Trophoblast cell (in vitro differentiated cells and primary cell): Measurements from ENCODE around the gene LENG8.
A peak's percentile ranks its signal among the peaks of the same experiment; 100 is the strongest.
"Not testable (repeated sequence)": the region's sequence is repeated elsewhere in the genome, so short reads cannot be mapped to it uniquely, and the experiment has no call there.

Source experiments
- DNase-seq, 2 donors: peaks; one replicate each; pipeline ENCODE4 v3.0.0-alpha.2; 2016
- H2AFZ ChIP-seq: 2 replicates; pipeline ENCODE4 v1.6.1; 2013; ENCODE audit warnings: low read length, moderate library complexity, mild to moderate bottlenecking; ENCODE audit not compliant: insufficient read depth, poor library complexity
- H2AK5ac ChIP-seq: 2 replicates; pipeline ENCODE4 v1.6.1; 2013; ENCODE audit warnings: mild to moderate bottlenecking, low read length
- H2BK120ac ChIP-seq: 2 replicates; pipeline ENCODE4 v1.6.1; 2013; ENCODE audit warnings: low read length, mild to moderate bottlenecking, moderate library complexity; ENCODE audit not compliant: insufficient read depth, poor library complexity
- H2BK12ac ChIP-seq: 2 replicates; pipeline ENCODE4 v1.6.1; 2013; ENCODE audit warnings: mild to moderate bottlenecking, low read length, moderate library complexity
- H2BK5ac ChIP-seq: 2 replicates; pipeline ENCODE4 v1.6.1; 2013; ENCODE audit warnings: low read length, low read depth, moderate library complexity, mild to moderate bottlenecking; ENCODE audit not compliant: poor library complexity
- H3K14ac ChIP-seq: 2 replicates; pipeline ENCODE4 v1.6.1; 2013; ENCODE audit warnings: mild to moderate bottlenecking, low read length
- H3K18ac ChIP-seq: 2 replicates; pipeline ENCODE4 v1.6.1; 2013; ENCODE audit warnings: mild to moderate bottlenecking, low read length
- H3K23ac ChIP-seq: 2 replicates; pipeline ENCODE4 v1.6.1; 2013; ENCODE audit warnings: low read length
- H3K27ac ChIP-seq: 2 replicates; pipeline ENCODE4 v1.5.1; 2013; ENCODE audit warnings: low read depth, mild to moderate bottlenecking, inconsistent platforms, low read length, moderate library complexity
- H3K27me3 ChIP-seq: 2 replicates; pipeline ENCODE4 v1.6.1; 2013; ENCODE audit warnings: inconsistent platforms, mild to moderate bottlenecking, low read length, moderate library complexity; ENCODE audit not compliant: insufficient read depth
- H3K36me3 ChIP-seq, 2 experiments: 1 replicate in 1 of 2; 2 replicates in 1 of 2; pipeline ENCODE4 v1.6.1; 2013; ENCODE audit warnings: low read length in 2 of 2, mild to moderate bottlenecking in 2 of 2, moderate library complexity in 1 of 2; ENCODE audit not compliant: insufficient read depth in 2 of 2, control insufficient read depth in 1 of 2
- H3K4ac ChIP-seq: 2 replicates; pipeline ENCODE4 v1.6.1; 2013; ENCODE audit warnings: low read depth, mild to moderate bottlenecking, low read length, moderate library complexity
- H3K4me1 ChIP-seq, 2 experiments: 1 replicate in 1 of 2; 2 replicates in 1 of 2; pipeline ENCODE4 v1.6.1; 2013; ENCODE audit warnings: low read length in 2 of 2, mild to moderate bottlenecking in 2 of 2, moderate library complexity in 1 of 2; ENCODE audit not compliant: insufficient read depth in 2 of 2, control insufficient read depth in 1 of 2
- H3K4me2 ChIP-seq: 2 replicates; pipeline ENCODE4 v1.6.1; 2013; ENCODE audit warnings: inconsistent platforms, mild to moderate bottlenecking, low read length, moderate library complexity
- H3K4me3 ChIP-seq: 2 replicates; pipeline ENCODE4 v1.5.1; 2013; ENCODE audit warnings: mild to moderate bottlenecking, low read depth, low read length, inconsistent platforms
- H3K79me1 ChIP-seq: one replicate; pipeline ENCODE4 v1.6.1; 2013; ENCODE audit warnings: low read length
- H3K79me2 ChIP-seq: 2 replicates; pipeline ENCODE4 v1.6.1; 2013; ENCODE audit warnings: low read length, mild to moderate bottlenecking; ENCODE audit not compliant: control insufficient read depth, insufficient read depth, poor library complexity
- H3K9ac ChIP-seq: 2 replicates; pipeline ENCODE4 v1.6.1; 2013; ENCODE audit warnings: mild to moderate bottlenecking, low read length
- H3K9me3 ChIP-seq: 2 replicates; pipeline ENCODE4 v1.6.1; 2013; ENCODE audit warnings: low read depth, mild to moderate bottlenecking, control low read depth, inconsistent platforms, low read length; ENCODE audit not compliant: insufficient read depth
- H4K12ac ChIP-seq: 2 replicates; pipeline ENCODE4 v1.6.1; 2013; ENCODE audit warnings: low read depth, mild to moderate bottlenecking, low read length, moderate library complexity
- H4K8ac ChIP-seq: 2 replicates; pipeline ENCODE4 v1.6.1; 2013; ENCODE audit warnings: low read depth, mild to moderate bottlenecking, low read length, moderate library complexity
- H4K91ac ChIP-seq: one replicate; pipeline ENCODE4 v1.6.1; 2013; ENCODE audit warnings: low read depth, mild to moderate bottlenecking, low read length, moderate library complexity
- WGBS: extraction: QIAGEN DNeasy Blood & Tissue Kit; methylation state at CpG from one replicate; pipeline ENCODE4 v1.1.7; 2013; ENCODE audit warnings: missing lambda C conversion rate; ENCODE audit not compliant: insufficient read length, insufficient coverage; ENCODE audit errors: extremely low coverage; 5-methylcytosine and 5-hydroxymethylcytosine counted together

The LENG8 gene

DNA sequence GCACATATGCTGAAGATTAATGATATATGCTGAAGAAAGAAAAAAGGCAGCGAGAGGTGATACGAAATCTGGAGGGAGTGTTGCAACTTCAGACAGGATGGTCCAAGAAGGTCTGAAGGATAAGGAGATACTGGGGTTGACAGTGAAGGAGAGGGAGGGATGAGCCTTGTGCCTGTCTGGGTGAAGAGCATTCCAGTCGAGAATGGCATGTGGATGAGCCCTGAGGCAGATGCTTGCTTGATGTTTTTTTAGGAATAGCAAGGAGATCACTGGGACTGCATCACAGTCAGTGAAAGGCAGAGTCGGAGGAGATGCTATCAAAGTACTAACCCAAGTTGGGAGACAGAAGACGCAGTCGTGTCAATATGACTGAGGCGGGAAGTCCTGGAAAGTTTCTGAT lies 40.3 kb downstream of the LENG8 start:
- Histone ChIP-seq H3K9ac (no peak overlapping the region), H2AK5ac (no peak overlapping the region), H3K79me2 (no peaks in the 10 kb centered on the region), H3K18ac (no peak overlapping the region), H3K23ac (no peak overlapping the region), H3K27me3 (no peaks in the 10 kb centered on the region), H3K79me1 (no peaks in the 10 kb centered on the region), H3K4me1 (no peaks in the 10 kb centered on the region), H3K27ac (no peak overlapping the region), H3K4ac (no peak overlapping the region), H3K9me3 (peaks cover 26% of the 10 kb centered on the region), H4K91ac (no peak overlapping the region), H3K4me2 (no peak overlapping the region), H2AFZ (no peak overlapping the region), H3K14ac (no peak overlapping the region), H2BK12ac (no peak overlapping the region), H4K12ac (no peak overlapping the region), H2BK5ac (no peak overlapping the region), H3K4me3 (no peak overlapping the region), H3K36me3 (no peaks in the 10 kb centered on the region), H4K8ac (no peak overlapping the region), H2BK120ac (no peak overlapping the region)
- peak; percentile 95 to 98 for DNase-seq
- WGBS = no CpG with 5 or more reads among the region's 7 CpGs

DNA sequence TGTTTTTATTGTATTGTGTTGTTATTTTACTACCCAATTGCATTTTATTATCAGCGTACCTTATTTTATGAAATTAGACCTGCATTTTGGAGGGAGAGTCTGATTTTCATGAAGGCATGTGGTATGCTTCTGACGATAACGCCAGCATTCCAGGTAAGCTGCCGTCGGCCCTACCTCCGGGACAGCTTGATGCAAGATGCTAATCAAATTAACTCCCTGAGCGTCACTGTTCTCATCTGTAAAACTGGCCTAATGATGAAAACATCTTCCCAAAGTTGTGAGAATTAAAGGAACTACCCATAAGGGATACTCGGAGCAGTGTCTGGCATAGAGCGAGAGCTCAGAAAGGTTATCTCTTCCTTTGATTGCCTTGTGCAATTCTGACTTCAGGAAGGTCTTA lies 40.8 kb downstream of the LENG8 start:
- H2BK120ac ChIP-seq = no peak overlapping the region
- no peaks in the 10 kb centered on the region for H3K4me1 ChIP-seq
- peak; percentile 86 to 90 for DNase-seq
- H2BK12ac ChIP-seq = no peak overlapping the region
- no peak overlapping the region for H3K23ac ChIP-seq
- H3K27ac ChIP-seq = no peak overlapping the region
- H3K79me2 ChIP-seq = no peaks in the 10 kb centered on the region
- H3K18ac ChIP-seq = no peak overlapping the region
- H4K91ac ChIP-seq = no peak overlapping the region
- no peak overlapping the region for H2BK5ac ChIP-seq
- no peak overlapping the region for H3K4ac ChIP-seq
- WGBS = no CpG with 5 or more reads among the region's 9 CpGs
- H3K9me3 ChIP-seq = peaks cover 25% of the 10 kb centered on the region
- no peaks in the 10 kb centered on the region for H3K36me3 ChIP-seq
- no peak overlapping the region for H4K8ac ChIP-seq
- no peak overlapping the region for H3K4me2 ChIP-seq
- no peaks in the 10 kb centered on the region for H3K27me3 ChIP-seq
- H3K4me3 ChIP-seq = no peak overlapping the region
- H2AK5ac ChIP-seq = no peak overlapping the region
- no peak overlapping the region for H4K12ac ChIP-seq
- no peak overlapping the region for H3K14ac ChIP-seq
- H2AFZ ChIP-seq = no peak overlapping the region
- H3K79me1 ChIP-seq = no peaks in the 10 kb centered on the region
- no peak overlapping the region for H3K9ac ChIP-seq

DNA sequence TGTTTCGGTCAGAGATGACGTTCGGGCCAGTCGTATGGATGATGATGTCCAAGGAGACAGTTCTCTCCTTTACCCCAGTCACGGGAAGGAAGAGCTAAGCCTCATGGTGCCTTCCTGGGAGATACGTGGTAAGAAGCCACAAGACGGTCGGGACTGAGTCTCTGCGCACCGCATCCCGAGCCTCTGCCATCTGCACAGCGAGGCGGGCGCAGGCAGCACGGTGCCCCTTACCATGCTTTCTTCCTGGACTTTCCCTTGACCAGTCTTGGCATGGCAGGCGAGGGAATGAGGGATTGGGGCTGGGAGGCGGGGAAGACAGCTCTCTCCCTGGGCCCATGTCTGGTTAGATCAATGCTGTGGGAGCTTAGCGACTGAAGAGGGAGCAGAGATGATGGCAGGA lies 43.6 kb downstream of the LENG8 start:
- no peak for DNase-seq
- H2BK120ac ChIP-seq = no peak overlapping the region
- no peak overlapping the region for H4K91ac ChIP-seq

DNA sequence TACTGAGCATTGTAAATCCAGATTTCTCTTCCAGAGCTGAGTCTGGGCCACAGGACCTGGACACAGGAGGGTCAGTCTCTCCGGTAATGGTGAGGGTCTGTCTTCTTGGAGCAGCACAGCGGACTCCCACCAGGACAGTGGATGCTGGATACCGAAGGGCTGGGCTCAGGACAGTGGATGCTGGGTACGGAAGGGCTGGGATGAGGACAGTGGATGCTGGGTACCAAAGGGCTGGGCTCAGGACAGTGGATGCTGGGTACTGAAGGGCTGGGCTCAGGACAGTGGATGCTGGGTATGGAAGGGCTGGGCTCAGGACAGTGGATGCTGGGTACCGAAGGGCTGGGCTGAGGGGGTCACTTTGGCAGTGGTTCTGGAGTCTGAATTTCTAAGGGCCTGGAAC lies 44.1 kb downstream of the LENG8 start:
- H3K4me2 ChIP-seq, H3K4me1 ChIP-seq, H4K8ac ChIP-seq, DNase-seq, H3K4ac ChIP-seq, H3K27me3 ChIP-seq, H2BK120ac ChIP-seq, H3K14ac ChIP-seq, H4K91ac ChIP-seq, H2BK5ac ChIP-seq, H3K4me3 ChIP-seq, H3K27ac ChIP-seq, H2BK12ac ChIP-seq, H3K9ac ChIP-seq, H3K36me3 ChIP-seq, H4K12ac ChIP-seq, H3K18ac ChIP-seq, H3K23ac ChIP-seq, H2AK5ac ChIP-seq, H3K79me2 ChIP-seq, H3K79me1 ChIP-seq, H2AFZ ChIP-seq: not testable (repeated sequence)
- peaks cover 22% of the 10 kb centered on the region for H3K9me3 ChIP-seq
- WGBS = no CpG with 5 or more reads among the region's 5 CpGs

More for the DNA sequence above, 43.6 kb downstream of the LENG8 start:
- H4K12ac ChIP-seq = no peak overlapping the region
- H3K36me3 ChIP-seq = no peaks in the 10 kb centered on the region
- H3K79me2 ChIP-seq = no peaks in the 10 kb centered on the region
- H3K4me2 ChIP-seq = no peak overlapping the region
- no peaks in the 10 kb centered on the region for H3K4me1 ChIP-seq
- no peaks in the 10 kb centered on the region for H3K79me1 ChIP-seq
- H2BK12ac ChIP-seq = no peak overlapping the region
- H4K8ac ChIP-seq = no peak overlapping the region
- H3K23ac ChIP-seq = no peak overlapping the region
- no peak overlapping the region for H3K27ac ChIP-seq
- peak overlapping the region; percentile 43 for H3K4me3 ChIP-seq
- WGBS = no CpG with 5 or more reads among the region's 18 CpGs
- no peak overlapping the region for H3K18ac ChIP-seq
- no peak overlapping the region for H3K4ac ChIP-seq
- peaks cover 22% of the 10 kb centered on the region for H3K9me3 ChIP-seq
- H3K27me3 ChIP-seq = no peaks in the 10 kb centered on the region
- no peak overlapping the region for H3K14ac ChIP-seq
- H2AFZ ChIP-seq = no peak overlapping the region
- no peak overlapping the region for H2BK5ac ChIP-seq
- no peak overlapping the region for H2AK5ac ChIP-seq
- no peak overlapping the region for H3K9ac ChIP-seq
